Measurements from ENCODE around the gene RUNX3.

GRCh38 chr1:24918370-24918769, 11.7 kb downstream of the RUNX3 start:
- TF ChIP-seq CTCF (conservative IDR thresholded peaks at IDR 0.05 in 1 of 2, IDR thresholded peaks at IDR 0.05 in 1 of 2; ENCODE audit: low read depth in 1 of 2, low read length in 2 of 2) (no peak), EZH2 (IDR thresholded peaks at IDR 0.05; ENCODE audit: low read length, missing control alignments) (no peak)

All from fibroblast of lung (primary cell).